Mesothelial cell of epicardium (in vitro differentiated cells): ENCODE results near the gene DLGAP3. TPM values are rescaled to one million over a fixed set of nuclear protein-coding genes. Genes with fewer than 3 reads are reported as not detected.
"Not testable (repeated sequence)": the region's sequence is repeated elsewhere in the genome, so short reads cannot be mapped to it uniquely, and the experiment has no call there.

ENCODE experiments used
- DNase-seq, 2 experiments: peaks; one replicate each; pipeline ENCODE4 v3.0.0; 2021; ENCODE audit warnings: low spot score in 2 of 2; ENCODE audit not compliant: unreplicated experiment in 2 of 2
- H3K27ac Mint-ChIP-seq: 2 replicates; pipeline ENCODE4 v1.8.0; 2021; ENCODE audit warnings: mixed read lengths
- H3K27me3 Mint-ChIP-seq: 2 replicates; pipeline ENCODE4 v1.8.0; 2021; ENCODE audit warnings: low read depth, mixed read lengths
- H3K36me3 Mint-ChIP-seq: 2 replicates; pipeline ENCODE4 v1.8.0; 2021; ENCODE audit warnings: mixed read lengths
- H3K4me1 Mint-ChIP-seq: 2 replicates; pipeline ENCODE4 v1.8.0; 2021; ENCODE audit warnings: mixed read lengths
- H3K4me3 Mint-ChIP-seq: 2 replicates; pipeline ENCODE4 v1.8.0; 2021; ENCODE audit warnings: mild to moderate bottlenecking, moderate library complexity, mixed read lengths
- H3K9me3 Mint-ChIP-seq: 2 replicates; pipeline ENCODE4 v1.8.0; 2021; ENCODE audit warnings: mixed read lengths
- CTCF ChIP-seq: fragments of 200-600 bp; sonication (generic); IDR thresholded peaks from one replicate; pipeline ENCODE4 v1.5.0; 2021; ENCODE audit warnings: antibody characterized with exemption; ENCODE audit not compliant: unreplicated experiment
- total RNA-seq: library from RNA; stranded (reverse); gene quantifications from 3 replicates; pipeline ENCODE4 v1.2.1, GENCODE V29; 2021

The DLGAP3 gene
- total RNA-seq, 1 donor from 2014 or later = 0.27 TPM

GRCh38 chr1:34965597-34965996 is 36.1 kb upstream of the DLGAP3 start:
- no peak overlapping the region for H3K27ac Mint-ChIP-seq
- no peaks in the 10 kb centered on the region for H3K4me1 Mint-ChIP-seq
- H3K27me3 Mint-ChIP-seq = peaks cover 19% of the 10 kb centered on the region
- H3K36me3 Mint-ChIP-seq = no peaks in the 10 kb centered on the region
- DNase-seq = no peak
- no peaks in the 10 kb centered on the region for H3K9me3 Mint-ChIP-seq
- TF ChIP-seq CTCF = no peak
- H3K4me3 Mint-ChIP-seq = no peak overlapping the region

- Mint-ChIP-seq H3K9me3 (peaks cover 12% of the 10 kb centered on the region), H3K4me1 (no peaks in the 10 kb centered on the region), H3K36me3 (peaks cover 3% of the 10 kb centered on the region), H3K27me3 (peaks cover 31% of the 10 kb centered on the region), H3K4me3 (no peak overlapping the region), H3K27ac (no peak overlapping the region)
- no peak for TF ChIP-seq CTCF
- no peak for DNase-seq
Measured at GRCh38 chr1:34950428-34950827, 21.0 kb upstream of the DLGAP3 start.

GRCh38 chr1:34948739-34949138 is 19.3 kb upstream of the DLGAP3 start:
- DNase-seq, H3K4me1 Mint-ChIP-seq, H3K4me3 Mint-ChIP-seq, H3K36me3 Mint-ChIP-seq, H3K27ac Mint-ChIP-seq: not testable (repeated sequence)
- peaks cover 33% of the 10 kb centered on the region for H3K27me3 Mint-ChIP-seq
- peaks cover 12% of the 10 kb centered on the region for H3K9me3 Mint-ChIP-seq

GRCh38 chr1:34947641-34948314 is 18.3 kb upstream of the DLGAP3 start:
- not testable (repeated sequence) for H3K4me3 Mint-ChIP-seq, H3K4me1 Mint-ChIP-seq, H3K27ac Mint-ChIP-seq, DNase-seq, H3K36me3 Mint-ChIP-seq
- Mint-ChIP-seq H3K27me3 (peaks cover 37% of the 10 kb centered on the region), H3K9me3 (peaks cover 12% of the 10 kb centered on the region)

GRCh38 chr1:34946211-34946610 is 16.8 kb upstream of the DLGAP3 start:
- H3K4me3 Mint-ChIP-seq = no peak overlapping the region
- H3K27me3 Mint-ChIP-seq = peaks cover 44% of the 10 kb centered on the region
- H3K27ac Mint-ChIP-seq = no peak overlapping the region
- no peak for DNase-seq
- peaks cover 3% of the 10 kb centered on the region for H3K36me3 Mint-ChIP-seq
- peaks cover 12% of the 10 kb centered on the region for H3K9me3 Mint-ChIP-seq
- TF ChIP-seq CTCF = no peak
- H3K4me1 Mint-ChIP-seq = no peaks in the 10 kb centered on the region

GRCh38 chr1:34941798-34942197 is 12.3 kb upstream of the DLGAP3 start:
- not testable (repeated sequence) for H3K36me3 Mint-ChIP-seq, H3K4me1 Mint-ChIP-seq, H3K9me3 Mint-ChIP-seq, H3K27ac Mint-ChIP-seq, H3K4me3 Mint-ChIP-seq, DNase-seq
- peaks cover 58% of the 10 kb centered on the region for H3K27me3 Mint-ChIP-seq

GRCh38 chr1:34930702-34931071 is 1.2 kb upstream of the DLGAP3 start:
- peak overlapping the region; percentile 51 for H3K4me3 Mint-ChIP-seq
- no peaks in the 10 kb centered on the region for H3K36me3 Mint-ChIP-seq
- H3K27me3 Mint-ChIP-seq = peaks cover 88% of the 10 kb centered on the region
- no peak for DNase-seq
- H3K27ac Mint-ChIP-seq = no peak overlapping the region
- TF ChIP-seq CTCF = no peak
- peaks cover 5% of the 10 kb centered on the region for H3K4me1 Mint-ChIP-seq
- peaks cover 3% of the 10 kb centered on the region for H3K9me3 Mint-ChIP-seq
